ENCODE measurements around the gene FAM184A.

GRCh38 chr6:118939683-118940082, 138.8 kb downstream of the FAM184A start:
- no peak for TF ChIP-seq CTCF (IDR thresholded peaks at IDR 0.05)
- TF ChIP-seq PREB (CRISPR knock-in tag; IDR thresholded peaks at IDR 0.05; ENCODE audit: borderline replicate concordance), result no peak
- no peak for TF ChIP-seq AR (CRISPR knock-in tag; IDR thresholded peaks at IDR 0.05)
- no peak for TF ChIP-seq JUN (CRISPR knock-in tag; IDR thresholded peaks at IDR 0.05)
- TF ChIP-seq NR3C1 (CRISPR knock-in tag; conservative IDR thresholded peaks at IDR 0.05; ENCODE audit: low read depth), result no peak
- TF ChIP-seq SP1 (CRISPR knock-in tag; conservative IDR thresholded peaks at IDR 0.05), result no peak
- no peak for TF ChIP-seq ZSCAN18 (CRISPR knock-in tag; IDR thresholded peaks at IDR 0.05)
- TF ChIP-seq ATF2 (CRISPR knock-in tag; IDR thresholded peaks at IDR 0.05; ENCODE audit: borderline replicate concordance, low read depth), result no peak
- no peak for TF ChIP-seq ZNF512 (CRISPR knock-in tag; IDR thresholded peaks at IDR 0.05; ENCODE audit: borderline replicate concordance)
- TF ChIP-seq ZNF263 (CRISPR knock-in tag; IDR thresholded peaks at IDR 0.05; ENCODE audit: low read depth), result no peak
- no peak for TF ChIP-seq USF2 (CRISPR knock-in tag; IDR thresholded peaks at IDR 0.05)
- TF ChIP-seq FOXP1 (CRISPR knock-in tag; IDR thresholded peaks at IDR 0.05; ENCODE audit: borderline replicate concordance), result no peak

All from WTC11 (cell line).